Right lobe of liver (tissue), 4 donors: ENCODE data around the gene PGAP2.
"Not testable (repeated sequence)": the region's sequence is repeated elsewhere in the genome, so short reads cannot be mapped to it uniquely, and the experiment has no call there.

Source experiments
- CTCF ChIP-seq, 4 donors: fragments of 200-600 bp in 3 of 4; fragments of 450-650 bp in 1 of 4; IDR thresholded peaks; one replicate each; pipeline versions ENCODE4 v1.5.1 to v1.8.0; 2016 to 2022; ENCODE audit warnings: antibody characterized with exemption in 4 of 4, mild to moderate bottlenecking in 2 of 4
- POLR2A ChIP-seq: fragments of 450-650 bp; IDR thresholded peaks from one replicate; pipeline ENCODE4 v1.6.1; 2017; ENCODE audit warnings: antibody characterized with exemption, mild to moderate bottlenecking
- donor health status: DM: no; HTN: no; CAD: no.
- donor health status: DM: no; HTN: no; CAD: no.
- donor health status: DM: no; HTN: yes; CAD: no.

GRCh38 chr11:3794387-3794786 lies 14.0 kb upstream of the PGAP2 start:
- TF ChIP-seq CTCF (IDR thresholded peaks at IDR 0.05); POLR2A: not testable (repeated sequence)
